Dendritic cell treated with granulocyte-macrophage colony-stimulating factor and Interleukin-4, amounts not matched to agents 40 ng/mL and 50 ng/mL, for 4 days (primary cell): ENCODE data around the gene KRTAP3-1.

Source experiments
- H3K27ac Mint-ChIP-seq: one replicate; pipeline ENCODE4 v1.8.0; 2022; ENCODE audit warnings: mild to moderate bottlenecking, mixed read lengths
- H3K27me3 Mint-ChIP-seq: one replicate; pipeline ENCODE4 v1.8.0; 2022; ENCODE audit warnings: mild to moderate bottlenecking, mixed read lengths
- H3K36me3 Mint-ChIP-seq: one replicate; pipeline ENCODE4 v1.8.0; 2022; ENCODE audit warnings: low read depth, mixed read lengths
- H3K4me1 Mint-ChIP-seq: one replicate; pipeline ENCODE4 v1.8.0; 2022; ENCODE audit warnings: low read depth, mixed read lengths
- H3K4me3 Mint-ChIP-seq: one replicate; pipeline ENCODE4 v1.8.0; 2022; ENCODE audit warnings: mild to moderate bottlenecking, moderate library complexity, mixed read lengths
- H3K9me3 Mint-ChIP-seq: one replicate; pipeline ENCODE4 v1.8.0; 2022; ENCODE audit warnings: mixed read lengths
- intact Hi-C: fragments of 100-400 bp; cut with micrococcal nuclease; formaldehyde crosslinking; loops from one replicate; pipeline ENCODE4 v1.15.0; 2022

KRTAP3-1 gene

GRCh38 chr17:41029633-41030245 is 20.8 kb upstream of the KRTAP3-1 start, which contains the start of gene KRTAP1-4:
Gene KRTAP1-4 (minus strand): TSS chr17:41030195. CDS start chr17:41030078, 117 bp downstream.
- intact Hi-C loops, result no loop called here
- Mint-ChIP-seq H3K27ac (no peak within 1 kb of the TSS), H3K36me3 (no peaks in the 10 kb centered on the region), H3K9me3 (no peaks in the 10 kb centered on the region), H3K4me1 (no peaks in the 10 kb centered on the region), H3K4me3 (no peak within 1 kb of the TSS), H3K27me3 (peaks cover 8% of the 10 kb centered on the region)

GRCh38 chr17:41026715-41027471 is 18.0 kb upstream of the KRTAP3-1 start, which contains the start of gene KRTAP1-5:
Gene KRTAP1-5 (minus strand): TSS chr17:41027208. CDS start chr17:41027155, 53 bp downstream.
- Mint-ChIP-seq H3K27ac (no peak within 1 kb of the TSS), H3K4me1 (no peaks in the 10 kb centered on the region), H3K36me3 (no peaks in the 10 kb centered on the region), H3K9me3 (no peaks in the 10 kb centered on the region), H3K4me3 (no peak within 1 kb of the TSS), H3K27me3 (peaks cover 8% of the 10 kb centered on the region)
- intact Hi-C loops, result no loop called here

- Mint-ChIP-seq H3K4me3 (no peak overlapping the region), H3K27ac (no peak overlapping the region), H3K27me3 (peaks cover 8% of the 10 kb centered on the region), H3K4me1 (no peaks in the 10 kb centered on the region), H3K36me3 (no peaks in the 10 kb centered on the region), H3K9me3 (no peaks in the 10 kb centered on the region)
- intact Hi-C loops, result no loop called here
These were observed 15.8 kb upstream of the KRTAP3-1 start for GRCh38 chr17:41024697-41025096.

GRCh38 chr17:41020336-41020735 is 11.4 kb upstream of the KRTAP3-1 start:
- Mint-ChIP-seq H3K27ac (no peak overlapping the region), H3K9me3 (no peaks in the 10 kb centered on the region), H3K36me3 (no peaks in the 10 kb centered on the region), H3K27me3 (no peaks in the 10 kb centered on the region), H3K4me3 (no peak overlapping the region), H3K4me1 (no peaks in the 10 kb centered on the region)
- intact Hi-C loops, result no loop called here

GRCh38 chr17:41019415-41019814 is 10.5 kb upstream of the KRTAP3-1 start:
- H3K4me3 Mint-ChIP-seq, result no peak overlapping the region
- no peaks in the 10 kb centered on the region for H3K27me3 Mint-ChIP-seq
- H3K9me3 Mint-ChIP-seq, result no peaks in the 10 kb centered on the region
- no peak overlapping the region for H3K27ac Mint-ChIP-seq
- intact Hi-C loops, result no loop called here
- H3K4me1 Mint-ChIP-seq, result no peaks in the 10 kb centered on the region
- H3K36me3 Mint-ChIP-seq, result no peaks in the 10 kb centered on the region

GRCh38 chr17:41018541-41018940 is 9.6 kb upstream of the KRTAP3-1 start:
- Mint-ChIP-seq H3K27me3 (no peaks in the 10 kb centered on the region), H3K36me3 (no peaks in the 10 kb centered on the region)
- intact Hi-C loops, result no loop called here

DNA sequence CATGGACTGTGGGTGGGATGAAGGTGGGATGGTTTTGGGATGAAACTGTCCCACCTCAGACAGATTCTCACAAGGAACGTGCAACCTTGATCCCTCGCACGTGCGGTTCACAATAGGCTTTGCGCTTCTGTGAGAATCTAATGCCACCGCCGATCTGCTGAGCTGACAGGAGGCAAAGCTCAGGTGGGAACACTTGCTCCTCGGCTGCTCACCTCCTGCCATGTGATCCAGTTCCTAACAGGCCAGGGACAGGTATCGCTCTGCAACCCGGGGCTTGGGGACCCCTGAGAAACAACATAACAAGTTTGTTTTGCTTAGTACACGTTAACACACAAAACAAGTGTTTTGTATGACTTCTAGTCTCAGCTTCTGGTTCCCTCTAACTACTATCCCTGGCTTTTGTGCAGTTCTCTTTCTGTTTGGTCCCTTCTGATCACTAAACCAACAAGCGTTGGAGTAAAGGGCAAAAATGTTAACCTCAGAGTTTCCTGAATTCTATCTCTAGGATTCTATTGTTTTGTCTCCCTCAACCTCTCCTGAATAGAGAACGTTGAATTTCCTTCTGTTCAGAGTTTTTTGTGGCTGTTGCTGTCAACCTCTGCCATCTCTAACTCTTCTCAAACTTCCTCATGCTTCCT is 7.8 kb upstream of the KRTAP3-1 start:
- Mint-ChIP-seq H3K27me3 (peaks cover 2% of the 10 kb centered on the region), H3K36me3 (no peaks in the 10 kb centered on the region), H3K9me3 (no peaks in the 10 kb centered on the region), H3K4me1 (no peaks in the 10 kb centered on the region), H3K27ac (no peak overlapping the region), H3K4me3 (no peak overlapping the region)
- intact Hi-C loops, result no loop called here

More at GRCh38 chr17:41018541-41018940, 9.6 kb upstream of the KRTAP3-1 start:
- no peaks in the 10 kb centered on the region for H3K4me1 Mint-ChIP-seq
- no peak overlapping the region for H3K4me3 Mint-ChIP-seq
- no peaks in the 10 kb centered on the region for H3K9me3 Mint-ChIP-seq
- H3K27ac Mint-ChIP-seq, result no peak overlapping the region

DNA sequence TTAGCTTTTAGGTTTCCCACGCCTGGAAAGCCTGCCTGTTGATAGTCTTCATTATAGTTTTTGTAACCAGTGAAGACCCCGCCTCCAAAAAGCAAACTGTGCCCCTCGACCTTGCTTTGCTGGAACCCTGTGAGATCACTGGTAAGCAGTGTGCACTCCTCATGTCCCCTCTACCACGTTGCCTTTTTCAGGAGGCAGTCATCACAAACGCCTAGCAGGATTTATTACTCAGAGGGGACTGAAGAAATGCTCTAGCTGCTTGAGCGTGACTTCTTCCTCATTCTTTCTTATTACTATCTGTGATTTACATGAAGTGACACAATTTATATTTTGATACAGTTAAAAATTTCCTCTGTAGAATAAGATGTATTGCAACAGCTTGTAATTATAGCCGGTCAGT is 6.5 kb upstream of the KRTAP3-1 start:
- intact Hi-C loops, result no loop called here
- no peak overlapping the region for H3K4me3 Mint-ChIP-seq
- no peaks in the 10 kb centered on the region for H3K4me1 Mint-ChIP-seq
- no peaks in the 10 kb centered on the region for H3K36me3 Mint-ChIP-seq
- peaks cover 2% of the 10 kb centered on the region for H3K27me3 Mint-ChIP-seq
- no peak overlapping the region for H3K27ac Mint-ChIP-seq
- no peaks in the 10 kb centered on the region for H3K9me3 Mint-ChIP-seq

DNA sequence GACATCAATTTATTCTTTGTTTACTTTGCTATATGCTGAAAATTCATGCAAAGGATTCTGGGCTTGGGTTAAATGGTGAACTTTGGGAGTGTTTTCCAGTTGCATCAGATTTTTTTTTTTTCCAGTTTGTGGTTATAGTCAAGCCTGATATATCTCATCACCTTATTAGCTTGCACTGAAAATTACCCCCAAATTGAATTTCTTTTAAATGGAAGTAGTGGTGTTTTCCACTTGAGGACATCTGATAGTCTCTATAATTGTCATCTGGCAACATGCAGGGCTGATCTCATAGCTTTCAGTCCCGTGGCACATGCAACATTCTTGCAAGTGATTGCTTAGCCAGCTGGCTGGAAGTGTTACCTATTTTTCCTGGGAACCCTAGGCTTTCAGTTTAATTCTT is 4.7 kb upstream of the KRTAP3-1 start:
- peaks cover 2% of the 10 kb centered on the region for H3K27me3 Mint-ChIP-seq

DNA sequence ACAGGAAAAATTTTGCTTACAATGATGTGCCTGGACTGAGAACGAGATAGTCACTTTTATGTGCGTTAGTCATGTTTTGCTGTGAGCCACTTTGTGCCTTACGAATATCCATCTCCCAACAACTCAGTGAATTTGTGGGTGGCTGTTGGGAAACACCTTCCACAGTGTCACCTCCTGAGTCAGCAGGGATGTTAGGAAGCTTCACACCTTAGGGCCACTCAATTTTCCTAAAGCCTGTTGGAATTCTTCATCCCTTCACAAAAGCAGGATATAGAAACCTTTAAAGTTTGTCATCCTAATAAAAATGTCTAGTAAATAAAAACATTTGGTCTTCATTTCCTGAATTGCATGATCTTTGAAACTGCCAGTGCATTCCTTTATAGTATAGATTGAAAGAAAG is 4.3 kb upstream of the KRTAP3-1 start:
- intact Hi-C loops, result no loop called here
- H3K27me3 Mint-ChIP-seq, result peaks cover 2% of the 10 kb centered on the region
- H3K4me1 Mint-ChIP-seq, result no peaks in the 10 kb centered on the region
- no peak overlapping the region for H3K27ac Mint-ChIP-seq
- H3K4me3 Mint-ChIP-seq, result no peak overlapping the region
- no peaks in the 10 kb centered on the region for H3K9me3 Mint-ChIP-seq
- no peaks in the 10 kb centered on the region for H3K36me3 Mint-ChIP-seq

More for the DNA sequence above, 4.7 kb upstream of the KRTAP3-1 start:
- Mint-ChIP-seq H3K4me3 (no peak overlapping the region), H3K4me1 (no peaks in the 10 kb centered on the region), H3K9me3 (no peaks in the 10 kb centered on the region), H3K36me3 (no peaks in the 10 kb centered on the region), H3K27ac (no peak overlapping the region)
- intact Hi-C loops, result no loop called here

DNA sequence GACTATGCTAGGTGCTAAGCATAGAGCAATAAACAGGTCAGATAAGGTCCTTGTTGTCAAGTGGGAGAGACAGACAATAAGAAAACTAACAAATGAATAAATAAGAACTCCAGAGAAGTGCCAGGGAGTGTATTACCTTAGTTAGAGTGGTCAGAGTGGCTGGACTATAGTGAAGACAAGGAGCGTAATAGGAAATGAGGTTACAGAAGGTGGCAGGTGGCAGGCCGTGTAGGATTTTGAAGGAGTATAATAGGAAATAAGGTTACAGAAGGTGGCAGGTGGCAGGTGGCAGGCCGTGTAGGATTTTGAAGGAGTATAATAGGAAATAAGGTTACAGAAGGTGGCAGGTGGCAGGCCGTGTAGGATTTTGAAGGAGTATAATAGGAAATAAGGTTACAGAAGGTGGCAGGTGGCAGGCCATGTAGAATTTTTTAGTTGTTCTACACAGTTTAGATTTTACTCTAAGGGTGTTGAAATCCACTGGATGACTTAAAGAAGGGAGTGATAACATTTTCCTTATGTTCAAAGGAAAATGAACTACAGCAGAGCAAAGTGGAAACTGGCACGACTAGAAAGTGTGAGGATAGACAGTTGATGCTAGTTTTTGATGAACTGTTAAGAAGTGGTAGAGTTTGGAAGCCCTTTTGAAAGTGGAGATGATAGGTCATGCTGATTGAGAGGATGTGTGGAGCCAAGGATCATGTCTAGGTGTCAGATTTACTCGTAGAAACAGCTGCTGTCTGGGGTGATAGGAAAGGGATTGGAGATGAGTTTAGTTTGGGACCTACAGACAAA is 3.6 kb upstream of the KRTAP3-1 start:
- H3K4me1 Mint-ChIP-seq, result no peaks in the 10 kb centered on the region
- H3K4me3 Mint-ChIP-seq, result no peak overlapping the region
- no peak overlapping the region for H3K27ac Mint-ChIP-seq
- no peaks in the 10 kb centered on the region for H3K36me3 Mint-ChIP-seq
- H3K27me3 Mint-ChIP-seq, result peaks cover 2% of the 10 kb centered on the region
- intact Hi-C loops, result no loop called here
- H3K9me3 Mint-ChIP-seq, result no peaks in the 10 kb centered on the region

DNA sequence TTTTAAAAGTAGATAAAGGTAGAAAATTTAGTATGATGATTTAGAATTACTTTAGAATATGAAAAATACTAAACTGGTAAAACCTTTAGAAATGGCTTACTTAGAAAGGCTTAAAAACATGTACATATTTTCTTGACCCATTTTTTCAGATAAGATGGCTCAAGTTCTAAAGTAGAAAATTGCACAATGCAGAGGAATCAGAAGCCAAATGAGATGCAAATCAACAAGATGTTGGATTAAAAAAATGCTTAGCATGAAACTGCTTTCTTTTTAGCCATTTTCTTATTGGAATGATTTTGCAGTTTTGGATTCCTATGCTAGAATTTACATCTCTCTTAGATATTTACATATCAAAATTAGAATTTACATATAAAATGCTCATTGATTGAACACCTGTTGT is 1.5 kb upstream of the KRTAP3-1 start:
- Mint-ChIP-seq H3K4me3 (no peak overlapping the region), H3K9me3 (no peaks in the 10 kb centered on the region), H3K27ac (no peak overlapping the region), H3K27me3 (peaks cover 2% of the 10 kb centered on the region), H3K4me1 (no peaks in the 10 kb centered on the region), H3K36me3 (no peaks in the 10 kb centered on the region)
- intact Hi-C loops, result no loop called here

DNA sequence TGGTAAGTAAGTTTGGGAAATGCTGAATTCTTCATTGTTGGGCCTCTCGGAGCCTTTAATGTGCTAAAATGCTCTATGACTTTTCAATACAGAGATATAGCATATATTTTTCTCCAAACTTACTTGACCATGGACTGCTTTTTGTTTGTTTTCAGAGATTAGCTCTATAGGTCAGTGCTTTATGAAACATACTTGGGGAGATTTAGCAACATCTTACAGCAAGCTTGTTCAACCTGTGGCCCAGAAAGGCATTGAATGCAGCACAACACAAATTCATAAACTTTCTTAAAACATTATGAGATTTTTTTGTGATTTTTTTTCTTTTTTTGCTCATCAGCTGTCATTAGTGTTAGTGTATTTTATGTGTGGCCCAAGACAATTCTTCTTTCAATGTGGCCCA is 1.0 kb upstream of the KRTAP3-1 start:
- Mint-ChIP-seq H3K4me1 (no peaks in the 10 kb centered on the region), H3K9me3 (no peaks in the 10 kb centered on the region), H3K27me3 (peaks cover 2% of the 10 kb centered on the region), H3K4me3 (no peak overlapping the region), H3K36me3 (no peaks in the 10 kb centered on the region), H3K27ac (no peak overlapping the region)
- intact Hi-C loops, result no loop called here
